ENCODE data around the gene HDHD3.

The HDHD3 gene

DNA sequence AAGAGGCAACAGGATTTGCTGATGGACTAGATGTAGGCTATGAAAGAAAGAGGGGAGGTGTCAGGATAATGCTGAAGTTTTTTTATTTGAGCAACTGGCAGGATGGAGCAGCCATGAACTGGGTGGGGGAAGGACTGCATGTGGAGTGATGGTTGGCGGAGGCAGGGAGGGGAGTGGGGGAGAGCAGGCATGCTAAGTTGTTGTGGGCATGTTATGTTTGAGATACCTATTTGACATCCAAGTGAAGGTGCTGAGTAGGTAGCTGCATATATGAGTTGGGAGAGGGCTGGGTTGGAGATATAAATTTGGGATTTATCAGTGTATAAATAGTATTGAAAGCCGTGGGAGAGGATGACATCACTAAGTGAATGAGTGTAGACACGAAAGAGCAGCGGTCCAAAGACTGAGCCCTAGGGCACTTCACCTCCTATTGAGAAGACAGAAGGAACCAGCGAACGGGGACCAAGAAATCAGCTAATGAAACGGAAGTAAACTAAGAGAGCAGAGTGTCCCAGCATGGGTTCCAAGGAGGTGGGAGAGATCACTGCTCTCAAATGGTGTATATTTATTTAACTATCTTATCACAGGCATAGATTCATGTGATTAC, 20.0 kb downstream of the HDHD3 start:
- no peaks in the 10 kb centered on the region for H3K27me3 ChIP-seq (ENCODE audit: control insufficient read depth in 1 of 2, insufficient read depth in 2 of 2, low read length in 2 of 2)
- no peaks in the 10 kb centered on the region for H3K9me3 ChIP-seq (ENCODE audit: low read length)
- no peak overlapping the region for H3K27ac ChIP-seq (ENCODE audit: low read depth, low read length)
- no peak overlapping the region for H3K9ac ChIP-seq (ENCODE audit: low read length)
- no peaks in the 10 kb centered on the region for H3K4me1 ChIP-seq (ENCODE audit: insufficient read depth, low read length)
- no peaks in the 10 kb centered on the region for H3K36me3 ChIP-seq (ENCODE audit: insufficient read depth, low read length)
- H3K4me3 ChIP-seq (ENCODE audit: low read depth in 1 of 2, low read length in 2 of 2), result no peak overlapping the region

DNA sequence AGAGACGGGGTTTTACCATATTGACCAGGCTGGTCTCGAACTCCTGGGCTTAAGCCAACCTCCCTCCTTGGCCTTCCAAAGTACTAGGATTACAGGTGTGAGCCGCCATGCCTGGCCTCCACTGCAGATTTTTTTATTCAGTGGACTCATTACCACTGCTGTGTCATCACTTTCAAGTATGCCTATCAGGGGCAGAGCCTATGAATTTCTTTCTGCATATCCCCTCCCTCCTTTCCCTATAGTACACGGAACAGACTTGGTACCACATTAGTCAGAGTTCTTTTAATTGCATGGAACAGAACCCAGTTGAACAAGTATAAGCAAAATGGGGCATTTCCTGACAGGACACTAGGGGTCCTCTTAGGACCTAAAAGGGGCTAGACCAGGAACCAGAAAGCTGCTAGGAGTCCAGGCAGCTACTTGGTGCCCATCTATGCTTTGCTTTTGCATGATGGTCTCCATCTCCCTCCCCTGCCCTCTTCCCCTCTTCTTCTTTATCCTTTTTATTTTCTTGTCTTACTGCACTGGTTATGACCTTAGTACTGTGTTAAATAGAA, 21.7 kb downstream of the HDHD3 start:
- Histone ChIP-seq H3K4me1 (ENCODE audit: insufficient read depth, low read length) (peaks cover 5% of the 10 kb centered on the region), H3K9me3 (ENCODE audit: low read length) (no peaks in the 10 kb centered on the region), H3K9ac (ENCODE audit: low read length) (no peak overlapping the region), H3K27ac (ENCODE audit: low read depth, low read length) (no peak overlapping the region), H3K4me3 (ENCODE audit: low read depth in 1 of 2, low read length in 2 of 2) (no peak overlapping the region), H3K36me3 (ENCODE audit: insufficient read depth, low read length) (no peaks in the 10 kb centered on the region), H3K27me3 (ENCODE audit: control insufficient read depth in 1 of 2, insufficient read depth in 2 of 2, low read length in 2 of 2) (peaks cover 0 to 7% of the 10 kb centered on the region in 2 donors)

DNA sequence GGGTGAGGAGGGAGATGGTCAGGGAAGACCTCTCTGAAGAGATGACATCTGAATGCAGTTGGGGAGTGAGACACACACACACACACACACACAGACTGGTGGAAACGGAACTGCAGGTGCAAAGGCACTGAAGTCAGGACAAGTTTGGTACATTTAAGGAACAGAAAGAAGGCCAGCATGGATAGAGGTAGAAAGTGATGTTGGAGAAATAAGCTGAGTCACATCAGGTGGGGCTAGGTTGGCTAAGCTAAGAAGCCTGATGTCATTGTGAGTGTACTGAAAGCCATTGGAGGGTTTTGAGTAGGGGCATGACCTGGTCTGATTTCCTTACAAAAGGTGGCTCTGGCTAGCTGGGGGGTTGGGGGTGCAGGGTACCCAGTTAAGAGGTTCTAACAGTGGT, 24.4 kb downstream of the HDHD3 start:
- Histone ChIP-seq H3K4me1 (ENCODE audit: insufficient read depth, low read length) (peaks cover 10% of the 10 kb centered on the region), H3K36me3 (ENCODE audit: insufficient read depth, low read length) (no peaks in the 10 kb centered on the region), H3K9ac (ENCODE audit: low read length) (no peak overlapping the region), H3K27me3 (ENCODE audit: control insufficient read depth in 1 of 2, insufficient read depth in 2 of 2, low read length in 2 of 2) (peaks cover 0 to 7% of the 10 kb centered on the region in 2 donors), H3K4me3 (ENCODE audit: low read depth in 1 of 2, low read length in 2 of 2) (no peak overlapping the region), H3K9me3 (ENCODE audit: low read length) (no peaks in the 10 kb centered on the region), H3K27ac (ENCODE audit: low read depth, low read length) (no peak overlapping the region)

GRCh38 chr9:113352006-113352405, 24.8 kb downstream of the HDHD3 start:
- Histone ChIP-seq H3K27me3 (ENCODE audit: control insufficient read depth in 1 of 2, insufficient read depth in 2 of 2, low read length in 2 of 2) (peaks cover 0 to 7% of the 10 kb centered on the region in 2 donors), H3K4me3 (ENCODE audit: low read depth in 1 of 2, low read length in 2 of 2) (no peak overlapping the region), H3K27ac (ENCODE audit: low read depth, low read length) (no peak overlapping the region), H3K9me3 (ENCODE audit: low read length) (no peaks in the 10 kb centered on the region), H3K36me3 (ENCODE audit: insufficient read depth, low read length) (no peaks in the 10 kb centered on the region), H3K4me1 (ENCODE audit: insufficient read depth, low read length) (peaks cover 10% of the 10 kb centered on the region), H3K9ac (ENCODE audit: low read length) (no peak overlapping the region)

DNA sequence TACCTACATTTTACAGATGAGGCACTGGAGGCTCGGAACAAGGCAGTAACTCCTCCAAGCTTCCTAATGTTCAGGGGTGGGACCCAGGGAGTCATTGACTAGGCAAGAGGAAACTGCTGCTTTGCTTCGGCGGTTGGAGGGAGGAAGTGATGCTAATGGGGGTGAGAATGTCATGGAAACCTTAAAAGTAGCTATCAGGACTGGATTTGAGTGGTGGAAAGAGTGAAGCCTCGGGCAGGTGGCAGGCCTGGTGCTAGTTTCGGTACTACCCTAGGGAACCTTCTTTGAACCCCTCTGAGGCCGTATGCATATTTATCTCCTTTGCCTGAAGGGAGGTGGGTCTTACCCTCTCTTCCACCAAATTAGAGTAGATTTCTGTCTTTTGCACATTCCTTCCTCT, 25.8 kb downstream of the HDHD3 start:
- Histone ChIP-seq H3K4me3 (ENCODE audit: low read depth in 1 of 2, low read length in 2 of 2) (no peak overlapping the region), H3K4me1 (ENCODE audit: insufficient read depth, low read length) (peaks cover 10% of the 10 kb centered on the region), H3K27ac (ENCODE audit: low read depth, low read length) (no peak overlapping the region), H3K9ac (ENCODE audit: low read length) (no peak overlapping the region), H3K9me3 (ENCODE audit: low read length) (no peaks in the 10 kb centered on the region), H3K36me3 (ENCODE audit: insufficient read depth, low read length) (no peaks in the 10 kb centered on the region), H3K27me3 (ENCODE audit: control insufficient read depth in 1 of 2, insufficient read depth in 2 of 2, low read length in 2 of 2) (peaks cover 0 to 7% of the 10 kb centered on the region in 2 donors)

DNA sequence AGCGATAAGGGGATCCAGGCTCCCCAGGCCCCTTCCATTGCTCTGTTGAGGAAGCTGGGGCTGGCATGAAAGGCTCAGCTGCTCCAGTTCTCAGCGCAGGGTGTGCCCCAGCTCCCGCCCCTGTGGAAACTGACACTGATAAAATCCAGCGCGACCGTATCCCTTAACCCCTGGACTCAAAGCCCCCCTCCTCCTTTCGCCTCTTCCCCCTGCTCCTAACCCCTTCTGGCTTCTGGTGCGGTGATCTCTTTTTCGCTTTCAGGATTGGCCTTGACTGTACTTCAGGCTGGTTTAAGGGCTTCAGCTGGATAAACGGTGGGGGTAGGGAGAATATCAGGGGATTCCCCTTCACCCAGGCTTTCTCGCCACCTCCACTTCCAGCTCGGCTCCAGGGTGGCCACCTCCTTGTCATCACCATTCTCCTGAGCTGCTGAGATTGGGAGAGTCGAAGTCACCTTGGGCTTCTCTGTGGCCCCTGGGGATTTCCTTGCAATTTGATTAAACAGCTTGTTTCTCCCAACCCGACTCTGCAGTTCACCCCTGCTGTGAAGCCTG, 26.6 kb downstream of the HDHD3 start:
- Histone ChIP-seq H3K27ac (ENCODE audit: low read depth, low read length) (no peak overlapping the region), H3K4me3 (ENCODE audit: low read depth in 1 of 2, low read length in 2 of 2) (peak overlapping the region; percentile 12 to 58), H3K9ac (ENCODE audit: low read length) (peak overlapping the region; percentile 42), H3K9me3 (ENCODE audit: low read length) (no peaks in the 10 kb centered on the region), H3K36me3 (ENCODE audit: insufficient read depth, low read length) (no peaks in the 10 kb centered on the region), H3K27me3 (ENCODE audit: control insufficient read depth in 1 of 2, insufficient read depth in 2 of 2, low read length in 2 of 2) (peaks cover 0 to 7% of the 10 kb centered on the region in 2 donors), H3K4me1 (ENCODE audit: insufficient read depth, low read length) (peaks cover 10% of the 10 kb centered on the region)

- Histone ChIP-seq H3K27me3 (ENCODE audit: control insufficient read depth in 1 of 2, insufficient read depth in 2 of 2, low read length in 2 of 2) (peaks cover 0 to 7% of the 10 kb centered on the region in 2 donors), H3K27ac (ENCODE audit: low read depth, low read length) (no peak within 1 kb of the TSS), H3K9ac (ENCODE audit: low read length) (peak within 1 kb of the TSS; percentile 42), H3K36me3 (ENCODE audit: insufficient read depth, low read length) (no peaks in the 10 kb centered on the region), H3K4me1 (ENCODE audit: insufficient read depth, low read length) (peaks cover 15% of the 10 kb centered on the region), H3K9me3 (ENCODE audit: low read length) (no peaks in the 10 kb centered on the region), H3K4me3 (ENCODE audit: low read depth in 1 of 2, low read length in 2 of 2) (peak within 1 kb of the TSS; percentile 55 to 58)
Observed at GRCh38 chr9:113349445-113350094, 27.2 kb downstream of the HDHD3 start, which contains the start of gene BSPRY. Gene BSPRY, plus strand, starts transcription at chr9:113349541. Its CDS starts 39 bp downstream, at chr9:113349580.

- peak overlapping the region in 1 of 2 donors; percentile 58 for H3K4me3 ChIP-seq (ENCODE audit: low read depth in 1 of 2, low read length in 2 of 2)
- H3K36me3 ChIP-seq (ENCODE audit: insufficient read depth, low read length), result no peaks in the 10 kb centered on the region
- H3K27me3 ChIP-seq (ENCODE audit: control insufficient read depth in 1 of 2, insufficient read depth in 2 of 2, low read length in 2 of 2), result peaks cover 0 to 7% of the 10 kb centered on the region in 2 donors
- H3K27ac ChIP-seq (ENCODE audit: low read depth, low read length), result no peak overlapping the region
- no peak overlapping the region for H3K9ac ChIP-seq (ENCODE audit: low read length)
- H3K4me1 ChIP-seq (ENCODE audit: insufficient read depth, low read length), result peaks cover 18% of the 10 kb centered on the region
- H3K9me3 ChIP-seq (ENCODE audit: low read length), result no peaks in the 10 kb centered on the region
Observed at GRCh38 chr9:113349066-113349444, 27.7 kb downstream of the HDHD3 start.

DNA sequence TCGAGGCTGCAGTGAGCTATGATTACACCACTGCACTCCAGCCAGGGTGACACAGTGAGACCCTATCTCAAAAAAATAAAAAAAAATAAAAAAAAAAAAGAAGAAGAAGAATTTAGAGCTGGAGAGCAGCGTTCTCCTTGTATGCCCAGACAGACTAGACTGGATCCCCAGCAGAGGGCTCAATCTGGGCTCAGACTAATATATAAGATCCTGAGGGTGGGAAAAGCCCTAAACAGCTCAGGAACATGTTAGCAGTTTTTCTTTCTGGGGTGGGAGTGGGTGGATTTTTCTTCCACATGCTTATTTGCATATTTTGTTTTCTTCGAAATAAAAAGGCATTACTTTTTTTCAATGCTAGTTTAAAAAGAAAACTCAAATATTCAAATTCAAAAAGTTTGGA, 28.3 kb downstream of the HDHD3 start:
- Histone ChIP-seq H3K27me3 (ENCODE audit: control insufficient read depth in 1 of 2, insufficient read depth in 2 of 2, low read length in 2 of 2) (peaks cover 0 to 7% of the 10 kb centered on the region in 2 donors), H3K4me3 (ENCODE audit: low read depth in 1 of 2, low read length in 2 of 2) (no peak overlapping the region), H3K9ac (ENCODE audit: low read length) (no peak overlapping the region), H3K36me3 (ENCODE audit: insufficient read depth, low read length) (no peaks in the 10 kb centered on the region), H3K4me1 (ENCODE audit: insufficient read depth, low read length) (peaks cover 24% of the 10 kb centered on the region), H3K27ac (ENCODE audit: low read depth, low read length) (no peak overlapping the region), H3K9me3 (ENCODE audit: low read length) (no peaks in the 10 kb centered on the region)

- Histone ChIP-seq H3K4me1 (ENCODE audit: insufficient read depth, low read length) (peaks cover 28% of the 10 kb centered on the region), H3K27me3 (ENCODE audit: control insufficient read depth in 1 of 2, insufficient read depth in 2 of 2, low read length in 2 of 2) (no peaks in the 10 kb centered on the region), H3K4me3 (ENCODE audit: low read depth in 1 of 2, low read length in 2 of 2) (no peak overlapping the region), H3K27ac (ENCODE audit: low read depth, low read length) (peak overlapping the region; percentile 4), H3K36me3 (ENCODE audit: insufficient read depth, low read length) (no peaks in the 10 kb centered on the region), H3K9ac (ENCODE audit: low read length) (no peak overlapping the region), H3K9me3 (ENCODE audit: low read length) (no peaks in the 10 kb centered on the region)
Observed at GRCh38 chr9:113345671-113346070, 31.1 kb downstream of the HDHD3 start.

- Histone ChIP-seq H3K27ac (ENCODE audit: low read depth, low read length) (peak overlapping the region; percentile 4), H3K9ac (ENCODE audit: low read length) (no peak overlapping the region), H3K27me3 (ENCODE audit: control insufficient read depth in 1 of 2, insufficient read depth in 2 of 2, low read length in 2 of 2) (no peaks in the 10 kb centered on the region), H3K4me1 (ENCODE audit: insufficient read depth, low read length) (peaks cover 24% of the 10 kb centered on the region), H3K9me3 (ENCODE audit: low read length) (no peaks in the 10 kb centered on the region), H3K36me3 (ENCODE audit: insufficient read depth, low read length) (no peaks in the 10 kb centered on the region), H3K4me3 (ENCODE audit: low read depth in 1 of 2, low read length in 2 of 2) (no peak overlapping the region)
Observed at GRCh38 chr9:113345190-113345589, 31.6 kb downstream of the HDHD3 start.
